Right lobe of liver (tissue), 4 donors: Measurements from ENCODE around the gene COMP.

Experiments
- POLR2A ChIP-seq: fragments of 450-650 bp; IDR thresholded peaks from one replicate; pipeline ENCODE4 v1.6.1; 2017; ENCODE audit warnings: antibody characterized with exemption, mild to moderate bottlenecking
- TF ChIP-seq, protein P1 (sequence below), 4 donors: fragments of 200-600 bp in 3 of 4; fragments of 450-650 bp in 1 of 4; IDR thresholded peaks; one replicate each; pipeline versions ENCODE4 v1.5.1 to v1.8.0; 2016 to 2022; ENCODE audit warnings: antibody characterized with exemption in 4 of 4, mild to moderate bottlenecking in 2 of 4
- donor health status: DM: no; HTN: no; CAD: no.
- donor health status: DM: no; HTN: no; CAD: no.
- donor health status: DM: no; HTN: yes; CAD: no.

DNA sequence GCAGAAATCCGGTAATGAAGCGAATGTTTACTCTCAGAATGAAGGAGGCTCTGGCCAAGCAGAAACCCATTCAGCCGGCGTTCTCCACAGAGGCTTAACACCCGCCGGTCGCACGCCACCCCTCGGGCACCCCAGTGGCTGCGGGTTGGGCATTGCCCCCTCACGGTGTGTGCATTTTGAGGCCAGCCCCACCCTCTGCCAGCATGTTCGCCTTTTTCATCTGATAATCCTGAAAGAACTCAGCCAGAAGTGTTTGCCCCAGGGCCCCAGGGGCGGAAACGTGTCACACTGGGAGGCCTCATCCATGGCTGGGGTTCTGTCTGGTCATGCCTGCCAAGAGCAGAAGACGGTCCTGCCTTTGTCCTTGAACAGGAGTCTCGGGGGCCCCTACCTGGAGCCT, 34.2 kb downstream of the COMP start:
- TF ChIP-seq, protein P1, sequence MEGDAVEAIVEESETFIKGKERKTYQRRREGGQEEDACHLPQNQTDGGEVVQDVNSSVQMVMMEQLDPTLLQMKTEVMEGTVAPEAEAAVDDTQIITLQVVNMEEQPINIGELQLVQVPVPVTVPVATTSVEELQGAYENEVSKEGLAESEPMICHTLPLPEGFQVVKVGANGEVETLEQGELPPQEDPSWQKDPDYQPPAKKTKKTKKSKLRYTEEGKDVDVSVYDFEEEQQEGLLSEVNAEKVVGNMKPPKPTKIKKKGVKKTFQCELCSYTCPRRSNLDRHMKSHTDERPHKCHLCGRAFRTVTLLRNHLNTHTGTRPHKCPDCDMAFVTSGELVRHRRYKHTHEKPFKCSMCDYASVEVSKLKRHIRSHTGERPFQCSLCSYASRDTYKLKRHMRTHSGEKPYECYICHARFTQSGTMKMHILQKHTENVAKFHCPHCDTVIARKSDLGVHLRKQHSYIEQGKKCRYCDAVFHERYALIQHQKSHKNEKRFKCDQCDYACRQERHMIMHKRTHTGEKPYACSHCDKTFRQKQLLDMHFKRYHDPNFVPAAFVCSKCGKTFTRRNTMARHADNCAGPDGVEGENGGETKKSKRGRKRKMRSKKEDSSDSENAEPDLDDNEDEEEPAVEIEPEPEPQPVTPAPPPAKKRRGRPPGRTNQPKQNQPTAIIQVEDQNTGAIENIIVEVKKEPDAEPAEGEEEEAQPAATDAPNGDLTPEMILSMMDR (IDR thresholded peaks at IDR 0.05) = no peak
- TF ChIP-seq POLR2A = no peak
